Activated gamma-delta T cell (primary cell): Measurements from ENCODE around the gene CYSTM1.

Experiments
- DNase-seq: peaks from one replicate; lab custom pipeline; 2025; lab: John Stamatoyannopoulos, UW

Gene CYSTM1

GRCh38 chr5:140238756-140239155, 63.8 kb downstream of the CYSTM1 start:
- DNase-seq, result no peak

GRCh38 chr5:140239461-140239860, 64.5 kb downstream of the CYSTM1 start:
- DNase-seq, result no peak

DNA sequence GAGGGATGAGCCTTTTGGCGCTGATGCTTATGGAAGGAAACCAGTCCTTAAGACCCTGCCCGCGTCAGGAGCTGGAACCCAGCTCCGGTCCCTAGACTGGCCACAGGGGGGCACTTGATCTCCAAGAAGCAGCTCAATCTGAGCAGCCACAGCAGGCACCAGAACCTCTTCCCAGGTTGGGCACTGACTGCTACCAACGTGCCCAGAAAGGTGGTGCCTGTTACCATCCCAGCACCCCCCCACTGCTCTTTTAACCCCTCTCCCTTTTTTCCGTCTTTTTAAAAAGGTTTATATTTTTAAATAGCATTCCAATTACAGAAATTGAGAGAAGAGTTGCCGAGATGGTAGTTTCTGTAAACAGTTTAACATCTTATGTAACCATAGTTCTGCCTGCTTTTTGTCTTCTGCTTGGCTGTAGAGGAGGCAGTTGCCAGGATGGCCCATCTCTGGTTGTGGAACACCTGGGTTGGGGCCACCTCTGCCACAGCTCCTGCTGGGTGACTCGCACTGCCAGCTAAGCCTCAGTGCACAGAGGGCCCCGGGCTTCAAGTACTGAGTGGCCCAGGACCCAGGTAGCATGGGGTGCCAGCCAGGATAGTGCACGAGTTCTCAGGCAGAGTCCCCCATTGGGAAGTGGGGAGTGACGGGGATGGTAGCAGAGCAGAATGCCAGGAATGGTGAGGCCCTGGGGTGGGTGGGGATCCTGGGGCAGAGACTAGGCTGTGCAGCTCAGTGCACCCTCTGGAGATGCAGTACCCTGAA, 65.1 kb downstream of the CYSTM1 start:
- no peak for DNase-seq

GRCh38 chr5:140240987-140241706, 66.2 kb downstream of the CYSTM1 start:
- DNase-seq, result no peak

- no peak for DNase-seq
These were observed 67.1 kb downstream of the CYSTM1 start for GRCh38 chr5:140242099-140242498.

DNA sequence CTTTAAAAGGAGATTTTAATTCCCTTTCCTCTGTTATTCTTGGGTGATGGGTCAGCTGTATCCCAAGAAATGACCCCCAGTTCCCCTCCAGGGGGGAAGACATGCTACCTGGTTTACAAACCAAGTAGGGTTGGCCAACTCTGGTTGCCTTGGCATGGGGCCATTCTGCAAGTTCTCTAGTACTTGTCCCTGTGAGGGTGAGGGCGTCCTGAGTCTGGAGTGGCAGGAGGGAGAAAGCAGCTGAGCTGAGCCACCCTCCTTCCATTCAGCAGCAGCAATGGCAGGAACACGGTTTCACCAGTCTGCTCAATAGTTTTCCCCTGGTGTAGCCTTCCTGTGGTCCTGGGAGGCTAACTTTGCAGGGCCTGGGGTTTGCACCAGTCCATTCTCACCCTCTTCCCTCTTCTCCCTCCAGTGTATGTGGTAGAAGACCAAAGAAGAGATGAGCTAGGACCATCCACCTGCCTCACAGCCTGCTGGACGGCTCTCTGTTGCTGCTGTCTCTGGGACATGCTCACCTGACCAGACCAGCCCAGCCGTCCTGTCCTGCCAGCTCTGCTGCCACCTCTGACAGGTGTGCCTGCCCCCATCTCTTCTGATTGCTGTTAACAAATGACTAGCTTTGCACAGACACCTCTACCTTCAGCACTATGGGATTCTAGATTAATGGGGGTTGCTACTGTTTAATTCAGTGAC, 68.0 kb downstream of the CYSTM1 start:
- no peak for DNase-seq

GRCh38 chr5:140243706-140244250, 68.8 kb downstream of the CYSTM1 start:
- DNase-seq, result no peak

DNA sequence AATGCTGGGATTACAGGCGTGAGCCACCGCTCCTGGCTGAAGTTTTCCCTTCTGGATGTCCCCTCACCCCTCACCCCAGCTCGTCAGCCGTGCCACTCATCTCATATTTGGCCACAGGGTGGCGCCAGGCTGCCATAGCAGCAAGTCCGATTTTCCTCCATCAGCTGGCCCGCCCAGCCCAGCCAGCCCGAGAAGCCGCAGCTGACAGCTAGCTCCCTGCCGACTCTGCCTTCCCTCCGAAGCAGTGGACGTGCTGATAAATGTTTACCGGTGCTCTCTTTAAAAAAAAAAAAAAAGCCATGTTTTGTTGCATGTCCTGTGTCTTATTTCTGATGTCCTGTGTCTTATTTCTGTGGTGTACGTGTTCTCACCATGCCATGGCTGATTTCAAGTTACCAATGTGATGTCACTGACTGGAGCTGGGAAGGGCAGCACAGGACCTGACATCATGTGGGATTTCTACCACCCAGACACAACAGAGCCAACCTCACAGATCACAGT, 69.6 kb downstream of the CYSTM1 start:
- DNase-seq, result peak; percentile 24

DNA sequence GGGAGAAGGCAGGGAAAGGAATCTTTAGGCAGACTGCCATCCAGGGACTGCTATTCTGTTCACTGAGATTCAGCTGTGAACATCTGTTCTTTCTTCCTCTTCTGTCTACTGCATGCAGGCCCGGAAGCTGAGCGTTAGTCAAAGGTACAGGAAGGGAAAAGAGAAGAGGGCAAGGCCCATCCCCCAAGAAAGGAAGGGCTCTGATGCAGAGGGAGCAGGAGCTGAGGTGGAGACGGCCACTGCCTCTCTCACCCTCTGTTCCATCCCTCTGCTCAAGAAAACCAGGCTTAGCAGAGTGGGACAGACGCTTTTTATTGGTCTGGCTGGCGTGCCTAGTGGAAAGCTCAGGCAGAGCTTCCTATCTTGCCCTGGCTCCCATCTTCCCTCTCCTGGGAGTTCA, 70.4 kb downstream of the CYSTM1 start:
- DNase-seq, result no peak

DNA sequence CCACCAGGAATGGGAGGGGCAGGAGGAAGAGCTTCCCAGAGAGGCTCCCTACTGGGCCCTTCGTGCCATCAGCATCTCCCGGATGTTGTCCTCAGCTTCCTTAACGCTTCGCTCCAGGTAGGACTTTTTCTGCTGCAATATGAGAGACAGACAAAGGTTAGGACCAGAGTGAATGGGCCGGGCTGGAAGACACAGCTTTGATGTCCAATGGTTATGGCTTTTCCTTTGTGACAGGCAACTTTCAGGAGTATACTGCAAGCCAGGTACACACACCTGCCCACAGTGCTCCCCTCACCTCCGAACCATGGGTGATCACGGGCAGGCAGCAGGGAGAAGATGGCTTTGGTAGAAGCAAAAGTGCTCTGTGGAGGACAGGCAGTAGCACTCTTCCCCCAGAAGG, 70.9 kb downstream of the CYSTM1 start:
- no peak for DNase-seq

GRCh38 chr5:140246378-140247122, 71.6 kb downstream of the CYSTM1 start:
- DNase-seq, result no peak

DNA sequence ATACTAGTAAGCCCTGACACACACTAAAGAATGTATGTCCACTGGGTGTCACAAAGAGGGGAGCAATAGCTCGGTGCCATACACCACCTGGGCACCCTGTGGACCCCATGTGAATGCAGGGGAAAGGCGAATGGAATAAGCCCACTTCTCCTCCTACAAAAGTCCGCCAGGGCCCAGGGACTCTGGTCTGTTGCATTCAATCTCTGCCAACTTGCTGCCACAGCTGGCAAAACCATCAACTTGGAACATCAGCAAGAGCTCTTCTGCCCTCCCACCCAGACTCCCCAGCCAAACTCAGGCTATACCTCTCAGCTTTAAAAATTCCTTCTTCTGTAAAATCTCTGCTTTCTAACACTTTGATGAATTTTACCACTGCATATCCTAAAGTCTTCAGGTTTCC, 73.4 kb downstream of the CYSTM1 start:
- DNase-seq, result no peak

GRCh38 chr5:140249536-140249935, 74.5 kb downstream of the CYSTM1 start:
- DNase-seq, result no peak

- no peak for DNase-seq
These were observed 75.4 kb downstream of the CYSTM1 start for GRCh38 chr5:140250386-140250785.

- DNase-seq, result no peak
These were observed 76.6 kb downstream of the CYSTM1 start for GRCh38 chr5:140251527-140251973.

- DNase-seq, result no peak
These were observed 77.6 kb downstream of the CYSTM1 start for GRCh38 chr5:140252470-140253126.

DNA sequence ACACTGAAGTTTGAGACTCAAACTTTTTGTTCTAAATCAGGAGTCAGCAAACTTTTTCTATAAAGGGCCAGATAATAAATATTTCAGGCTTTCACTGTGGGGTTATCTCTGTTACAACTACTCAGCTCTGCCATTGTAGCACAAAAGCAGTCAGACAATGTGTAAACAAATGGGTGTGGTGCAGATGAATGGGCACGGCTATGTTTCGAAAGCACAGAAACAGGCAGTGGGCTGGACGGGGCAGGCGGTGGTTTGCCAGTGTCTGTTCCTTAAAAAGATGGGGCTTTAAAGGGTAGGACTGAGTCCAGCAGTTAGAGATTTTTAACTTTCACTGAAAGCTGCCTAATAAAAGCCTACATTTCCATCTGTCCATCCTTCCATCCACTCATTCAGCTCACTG, 79.0 kb downstream of the CYSTM1 start:
- no peak for DNase-seq

DNA sequence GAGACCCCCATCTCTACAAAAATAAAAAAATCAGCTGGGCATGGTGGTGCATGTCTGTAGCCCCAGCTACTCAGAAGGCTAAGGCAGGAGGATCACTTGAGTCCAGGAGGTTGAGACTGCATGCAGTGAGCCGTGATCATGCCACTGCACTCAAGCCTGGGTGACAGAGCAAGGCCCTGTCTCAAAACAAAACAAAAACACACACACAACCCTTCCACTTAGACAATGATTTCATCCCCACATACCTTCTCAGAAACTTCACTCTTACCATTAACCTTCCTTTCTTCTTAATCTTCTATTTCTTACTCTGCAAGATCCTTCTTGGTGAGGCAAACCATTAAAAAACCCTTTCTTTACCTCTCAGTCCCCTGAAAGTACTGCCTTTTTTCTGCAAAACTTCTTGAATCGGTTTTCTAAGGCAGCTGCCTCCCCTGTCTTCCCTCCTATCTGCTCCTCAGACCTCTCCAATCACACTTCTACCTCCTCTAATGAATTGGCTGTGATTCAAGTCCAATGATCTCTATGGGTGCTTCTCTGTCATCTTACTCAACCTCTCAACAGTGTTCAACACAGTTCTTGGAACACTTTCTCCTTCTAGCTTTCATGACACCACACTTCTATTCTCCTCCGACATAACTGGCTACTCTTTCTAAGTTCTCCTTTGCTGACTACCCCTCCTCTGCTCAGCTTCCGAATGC, 80.6 kb downstream of the CYSTM1 start:
- no peak for DNase-seq

GRCh38 chr5:140256726-140257125, 81.7 kb downstream of the CYSTM1 start:
- no peak for DNase-seq

DNA sequence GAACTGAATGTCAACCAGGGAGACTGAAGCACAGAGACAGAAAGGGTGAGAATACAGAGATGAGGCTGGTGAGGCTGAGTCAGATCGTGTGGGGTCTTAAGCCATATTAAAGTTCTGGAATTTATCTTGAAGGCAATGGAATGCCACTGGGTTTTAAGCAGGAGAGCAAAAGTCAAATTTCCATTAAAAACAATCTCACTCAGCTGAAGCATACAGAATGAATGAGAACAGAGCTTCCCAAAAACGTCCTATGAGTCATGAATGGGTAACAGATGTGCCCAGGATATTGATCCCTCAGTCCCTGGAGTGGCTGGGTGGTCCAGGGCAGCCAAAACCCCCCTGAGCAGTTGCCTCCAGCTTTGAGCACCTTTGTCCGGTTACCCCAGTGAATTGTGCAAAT, 83.0 kb downstream of the CYSTM1 start:
- no peak for DNase-seq
